Testis (tissue), 3 donors: ENCODE measurements around the gene IFNK. TPM values are rescaled to one million over a fixed set of nuclear protein-coding genes. Genes with fewer than 3 reads are reported as not detected.
A peak's percentile ranks its signal among the peaks of the same experiment; 100 is the strongest.

ENCODE experiments used
- DNase-seq: peaks from one replicate; pipeline ENCODE4 v3.0.0-alpha.2; 2019
- H3K27ac ChIP-seq, 2 donors: fragments of 200-600 bp; sonication (generic); one replicate each; pipeline ENCODE4 v1.5.1; 2019
- H3K27me3 ChIP-seq: fragments of 200-600 bp; sonication (generic); one replicate; pipeline ENCODE4 v1.5.1; 2019
- H3K36me3 ChIP-seq: fragments of 200-600 bp; sonication (generic); one replicate; pipeline ENCODE4 v1.5.1; 2017; ENCODE audit warnings: low read depth; ENCODE audit errors: missing control alignments
- H3K4me1 ChIP-seq: fragments of 200-600 bp; sonication (generic); one replicate; pipeline ENCODE4 v1.5.1; 2019
- H3K4me3 ChIP-seq, 2 donors: fragments of 200-600 bp; sonication (generic); one replicate each; pipeline ENCODE4 v1.5.1; 2017 to 2019
- H3K9me3 ChIP-seq: fragments of 200-600 bp; sonication (generic); one replicate; pipeline ENCODE4 v1.5.1; 2017
- POLR2A ChIP-seq: fragments of 450-650 bp; IDR thresholded peaks from one replicate; pipeline ENCODE4 v1.6.1; 2017; ENCODE audit warnings: antibody characterized with exemption, mild to moderate bottlenecking, moderate library complexity
- WGBS, 2 donors: methylation state at CpG; one replicate each; pipeline ENCODE4 v1.1.5; 2018; 5-methylcytosine and 5-hydroxymethylcytosine counted together
- intact Hi-C: fragments of 100-400 bp; cut with DNase I; formaldehyde crosslinking; loops from one replicate; pipeline ENCODE4 v1.15.1; 2023; ENCODE audit warnings: low total_unique reads
- polyA plus RNA-seq: library from polyadenylated mRNA; stranded (reverse); fragments of 350-450 nt; fragmentation: Illumina TruSeq; extraction: RNeasy Lipid Tissue Mini Kit (QIAGEN cat#74804); gene quantifications from one replicate; pipeline ENCODE4 v1.2.3, GENCODE V29; 2014; ENCODE audit warnings: low read depth, low replicate concordance; ENCODE audit not compliant: insufficient read depth
- total RNA-seq, 2 donors: library from RNA; depleted of rRNA; stranded (reverse); fragments of >200 nt; gene quantifications; one replicate each; pipeline ENCODE4 v1.2.3, GENCODE V29; 2016
- TF ChIP-seq, protein P1 (sequence below), 3 experiments: fragments of 450-650 bp in 2 of 3; fragments of 200-600 bp in 1 of 3; sonication (generic) in 1 of 3; IDR thresholded peaks; one replicate each; pipeline ENCODE4 v1.5.1; 2016 to 2019; ENCODE audit warnings: antibody characterized with exemption in 3 of 3, mild to moderate bottlenecking in 2 of 3, moderate library complexity in 1 of 3

IFNK gene
- total and polyA plus RNA-seq, 3 donors from 2014 or later: not detected

- Histone ChIP-seq H3K9me3 (no peaks in the 10 kb centered on the region), H3K27me3 (no peaks in the 10 kb centered on the region), H3K27ac (no peak overlapping the region), H3K36me3 (no peaks in the 10 kb centered on the region), H3K4me3 (no peak overlapping the region), H3K4me1 (no peaks in the 10 kb centered on the region)
- intact Hi-C loops: no loop called here
- 90% methylated on average over 5 of the region's 5 CpGs for WGBS, 2 donors
- no peak for DNase-seq
- no peak for TF ChIP-seq POLR2A
- TF ChIP-seq, protein P1, sequence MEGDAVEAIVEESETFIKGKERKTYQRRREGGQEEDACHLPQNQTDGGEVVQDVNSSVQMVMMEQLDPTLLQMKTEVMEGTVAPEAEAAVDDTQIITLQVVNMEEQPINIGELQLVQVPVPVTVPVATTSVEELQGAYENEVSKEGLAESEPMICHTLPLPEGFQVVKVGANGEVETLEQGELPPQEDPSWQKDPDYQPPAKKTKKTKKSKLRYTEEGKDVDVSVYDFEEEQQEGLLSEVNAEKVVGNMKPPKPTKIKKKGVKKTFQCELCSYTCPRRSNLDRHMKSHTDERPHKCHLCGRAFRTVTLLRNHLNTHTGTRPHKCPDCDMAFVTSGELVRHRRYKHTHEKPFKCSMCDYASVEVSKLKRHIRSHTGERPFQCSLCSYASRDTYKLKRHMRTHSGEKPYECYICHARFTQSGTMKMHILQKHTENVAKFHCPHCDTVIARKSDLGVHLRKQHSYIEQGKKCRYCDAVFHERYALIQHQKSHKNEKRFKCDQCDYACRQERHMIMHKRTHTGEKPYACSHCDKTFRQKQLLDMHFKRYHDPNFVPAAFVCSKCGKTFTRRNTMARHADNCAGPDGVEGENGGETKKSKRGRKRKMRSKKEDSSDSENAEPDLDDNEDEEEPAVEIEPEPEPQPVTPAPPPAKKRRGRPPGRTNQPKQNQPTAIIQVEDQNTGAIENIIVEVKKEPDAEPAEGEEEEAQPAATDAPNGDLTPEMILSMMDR (IDR thresholded peaks at IDR 0.05): no peak
Observed at GRCh38 chr9:27505744-27506161, 18.3 kb upstream of the IFNK start.

GRCh38 chr9:27506981-27507380, 17.1 kb upstream of the IFNK start:
- Histone ChIP-seq H3K27ac (no peak overlapping the region), H3K27me3 (no peaks in the 10 kb centered on the region), H3K9me3 (no peaks in the 10 kb centered on the region), H3K36me3 (no peaks in the 10 kb centered on the region), H3K4me3 (no peak overlapping the region), H3K4me1 (no peaks in the 10 kb centered on the region)
- WGBS, 2 donors: 43 to 45% methylated on average over 2 of the region's 2 CpGs
- TF ChIP-seq, protein P1 (IDR thresholded peaks at IDR 0.05): no peak
- no peak for TF ChIP-seq POLR2A
- intact Hi-C loops: no loop called here
- no peak for DNase-seq

DNA sequence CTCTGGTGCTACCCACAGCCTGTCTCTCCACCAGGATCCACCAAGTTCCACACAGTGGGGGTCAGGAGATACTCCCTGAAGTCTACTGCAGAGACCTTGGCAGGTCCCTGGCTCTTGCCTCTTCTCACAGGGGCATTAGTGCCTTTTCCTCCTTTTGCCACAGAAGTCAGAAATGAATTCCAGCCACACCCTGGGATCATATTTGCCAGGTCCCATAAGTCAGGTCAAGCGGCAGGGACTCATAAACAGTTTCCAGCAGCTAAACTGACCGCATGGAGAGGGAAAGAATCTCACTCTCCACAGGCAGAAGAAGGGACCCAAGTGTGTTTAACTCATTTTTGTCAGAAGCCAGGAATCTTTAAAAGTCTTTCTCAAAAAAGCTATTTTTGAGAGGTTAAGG, 13.3 kb upstream of the IFNK start:
- Histone ChIP-seq H3K36me3 (no peaks in the 10 kb centered on the region), H3K9me3 (no peaks in the 10 kb centered on the region), H3K4me3 (no peak overlapping the region), H3K27me3 (no peaks in the 10 kb centered on the region), H3K27ac (no peak overlapping the region), H3K4me1 (peaks cover 5% of the 10 kb centered on the region)
- intact Hi-C loops: no loop called here
- DNase-seq: no peak
- TF ChIP-seq POLR2A: no peak
- TF ChIP-seq, protein P1 (IDR thresholded peaks at IDR 0.05): no peak
- 84 to 98% methylated on average over 2 of the region's 2 CpGs for WGBS, 2 donors

DNA sequence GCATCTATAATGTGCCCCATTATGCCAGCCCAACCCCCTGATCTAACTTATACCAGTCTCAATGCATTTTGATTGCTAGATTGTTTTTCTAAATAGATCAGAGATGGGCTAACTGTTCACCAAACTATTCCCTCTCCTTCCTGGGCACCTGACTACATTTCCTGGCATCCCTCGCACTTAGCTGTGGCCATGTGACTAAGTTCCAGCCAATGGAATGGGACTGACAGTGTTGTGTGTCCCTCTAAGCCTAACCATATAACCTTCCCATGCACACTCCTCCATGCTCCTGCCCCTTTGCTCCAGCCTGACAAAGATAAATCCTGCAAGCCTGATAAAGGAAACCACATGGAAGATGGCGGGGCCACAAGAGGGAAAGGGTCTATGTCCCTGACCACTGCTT, 12.3 kb upstream of the IFNK start:
- DNase-seq: no peak
- Histone ChIP-seq H3K4me1 (peaks cover 5% of the 10 kb centered on the region), H3K27me3 (no peaks in the 10 kb centered on the region), H3K4me3 (no peak overlapping the region), H3K36me3 (no peaks in the 10 kb centered on the region), H3K9me3 (no peaks in the 10 kb centered on the region), H3K27ac (no peak overlapping the region)
- intact Hi-C loops: no loop called here
- TF ChIP-seq, protein P1 (IDR thresholded peaks at IDR 0.05): no peak
- TF ChIP-seq POLR2A: no peak
- WGBS, 2 donors: 97 to 100% methylated on average over 2 of the region's 2 CpGs

DNA sequence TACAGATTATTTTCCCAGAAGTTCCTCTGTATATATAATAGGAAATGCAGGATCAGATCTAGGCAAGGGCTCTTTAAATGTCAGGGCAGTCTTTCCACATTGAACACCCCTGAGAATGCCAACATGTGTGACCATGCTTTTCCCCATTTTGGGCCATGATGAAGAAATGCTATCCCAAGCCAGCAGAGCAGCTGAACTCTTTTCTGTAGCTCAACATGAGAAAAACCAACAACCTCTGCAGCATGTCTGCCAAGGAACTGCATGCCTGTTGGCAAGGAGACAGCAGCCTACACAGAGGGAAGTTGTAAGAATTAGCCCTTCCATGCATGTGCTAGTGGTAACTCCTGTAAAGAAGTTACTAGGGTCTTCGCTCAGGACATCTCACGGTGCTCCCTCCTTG, 9.5 kb upstream of the IFNK start:
- H3K27me3 ChIP-seq: no peaks in the 10 kb centered on the region
- H3K9me3 ChIP-seq: no peaks in the 10 kb centered on the region
- no peak for TF ChIP-seq POLR2A
- TF ChIP-seq, protein P1 (IDR thresholded peaks at IDR 0.05): no peak
- no peak overlapping the region for H3K27ac ChIP-seq
- no peak overlapping the region for H3K4me3 ChIP-seq
- peak; percentile 31 for DNase-seq
- H3K4me1 ChIP-seq: peaks cover 5% of the 10 kb centered on the region
- intact Hi-C loops: no loop called here
- H3K36me3 ChIP-seq: no peaks in the 10 kb centered on the region
- 80 to 90% methylated on average over 2 of the region's 2 CpGs for WGBS, 2 donors
